RPMI8226 (cell line): ENCODE data around the gene CEND1.
"Not testable (repeated sequence)": the region's sequence is repeated elsewhere in the genome, so short reads cannot be mapped to it uniquely, and the experiment has no call there.

Experiments used
- DNase-seq: peaks from one replicate; pipeline ENCODE4 v3.0.0-alpha.2; 2015

Gene CEND1

DNA sequence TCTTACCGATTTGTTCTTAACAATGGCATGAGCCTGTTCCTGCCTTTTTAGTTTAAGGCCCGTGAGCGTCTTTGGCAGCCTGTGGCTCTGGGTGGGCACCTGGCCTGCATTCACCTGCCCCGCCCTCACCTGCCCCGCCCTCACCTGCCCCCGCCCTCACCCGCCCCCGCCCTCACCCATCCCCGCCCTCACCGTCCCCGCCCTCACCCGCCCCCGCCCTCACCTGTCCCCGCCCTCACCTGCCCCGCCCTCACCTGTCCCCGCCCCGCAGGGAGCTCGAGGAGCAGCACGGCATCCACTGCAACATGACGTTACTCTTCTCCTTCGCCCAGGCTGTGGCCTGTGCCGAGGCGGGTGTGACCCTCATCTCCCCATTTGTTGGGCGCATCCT lies 26.8 kb downstream of the CEND1 start:
- DNase-seq = no peak

DNA sequence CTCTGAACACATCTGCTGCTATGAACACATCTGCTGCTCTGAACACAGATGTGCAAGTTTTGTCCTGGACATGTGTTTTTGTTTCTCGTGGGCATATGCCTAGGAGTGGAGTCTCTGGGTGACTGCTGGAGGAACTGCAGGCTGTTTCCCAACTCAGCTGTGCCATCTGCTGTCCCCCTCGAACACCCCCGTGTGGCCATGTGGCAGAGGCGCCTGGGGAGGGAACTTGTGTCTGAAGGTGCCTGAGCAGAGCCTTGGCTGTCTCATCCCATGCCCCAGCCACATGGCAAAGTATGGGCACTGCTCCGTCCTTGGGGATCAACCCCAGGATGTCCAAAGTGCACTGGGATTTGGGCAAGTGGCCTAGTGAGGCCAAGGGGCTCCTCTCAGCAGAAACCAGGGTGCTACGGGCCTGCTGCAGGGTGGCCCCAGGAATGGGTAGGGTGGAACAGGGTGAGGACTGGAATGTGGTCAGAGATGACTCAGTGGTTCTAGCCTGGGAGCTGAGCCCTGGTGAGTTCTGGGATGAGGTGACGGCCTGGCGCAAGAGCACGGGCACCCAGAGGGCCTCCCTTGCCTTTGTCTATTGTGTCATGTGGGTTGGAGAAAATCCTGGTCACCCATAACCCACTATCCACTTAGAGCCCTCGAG lies 27.3 kb downstream of the CEND1 start:
- DNase-seq = peak; percentile 61

DNA sequence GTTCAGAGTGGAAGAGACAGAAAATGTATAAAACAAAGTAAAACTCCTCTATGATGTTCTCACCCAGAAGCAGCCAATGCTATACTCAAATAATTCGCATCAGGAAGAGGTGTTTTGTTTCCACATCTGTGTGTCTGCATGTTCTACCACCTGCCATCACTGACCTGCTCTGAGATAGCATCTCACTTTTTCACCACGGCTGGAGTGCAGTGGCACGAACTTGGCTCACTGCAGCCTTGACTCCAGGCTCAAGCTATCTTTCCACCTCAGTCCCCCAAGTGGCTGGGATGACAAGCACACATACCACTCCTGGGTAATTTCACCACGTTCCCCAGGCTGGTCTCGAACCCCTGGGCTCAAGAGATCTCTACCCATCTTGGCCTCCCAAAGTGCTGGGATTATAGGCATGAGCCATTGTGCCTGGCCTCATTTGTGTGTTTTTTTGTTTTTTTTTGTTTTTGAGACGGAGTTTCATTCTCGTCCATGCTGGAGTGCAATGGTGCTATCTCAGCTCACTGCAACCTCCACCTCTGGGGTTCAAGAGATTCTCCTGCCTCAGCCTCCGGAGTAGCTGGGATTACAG lies 28.3 kb downstream of the CEND1 start:
- DNase-seq = no peak

DNA sequence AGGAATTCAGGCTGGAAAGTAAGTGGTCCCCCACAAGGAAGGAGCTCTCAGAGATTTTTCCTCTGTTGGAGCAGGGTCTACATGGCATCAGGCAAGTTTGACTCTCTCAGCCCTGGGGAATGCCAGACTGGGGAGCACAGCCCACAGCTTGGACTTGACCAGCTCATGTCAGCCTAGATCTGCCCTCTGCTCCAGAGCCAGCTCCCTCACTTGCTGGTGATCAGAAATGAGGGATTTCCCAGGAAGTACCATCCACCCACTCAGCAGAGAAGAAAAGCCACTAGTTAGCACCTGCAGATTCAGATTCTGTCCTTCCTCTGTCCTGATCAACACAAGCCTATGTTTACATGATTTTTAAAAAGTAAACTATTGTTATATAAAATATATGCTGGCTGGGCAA lies 29.7 kb downstream of the CEND1 start:
- DNase-seq = no peak

DNA sequence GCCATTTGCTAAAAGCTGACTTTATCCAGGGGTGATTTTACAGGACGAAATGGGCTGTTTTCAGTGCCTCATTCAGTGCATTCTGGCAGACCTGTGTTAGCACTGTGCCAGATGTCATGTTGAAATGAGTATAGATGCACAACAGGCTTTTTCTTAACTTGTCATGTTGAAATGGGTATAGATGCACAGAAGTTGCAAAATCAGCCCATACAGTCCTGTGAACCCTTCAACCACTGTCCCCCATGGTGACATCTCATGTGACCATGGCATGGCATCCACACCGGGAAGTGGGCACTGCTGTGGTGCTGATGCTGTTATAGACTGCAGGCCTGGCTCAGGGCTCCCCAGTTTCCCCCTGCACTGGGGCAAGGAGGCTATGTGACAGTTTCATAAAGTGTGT lies 40.2 kb downstream of the CEND1 start:
- DNase-seq = no peak

DNA sequence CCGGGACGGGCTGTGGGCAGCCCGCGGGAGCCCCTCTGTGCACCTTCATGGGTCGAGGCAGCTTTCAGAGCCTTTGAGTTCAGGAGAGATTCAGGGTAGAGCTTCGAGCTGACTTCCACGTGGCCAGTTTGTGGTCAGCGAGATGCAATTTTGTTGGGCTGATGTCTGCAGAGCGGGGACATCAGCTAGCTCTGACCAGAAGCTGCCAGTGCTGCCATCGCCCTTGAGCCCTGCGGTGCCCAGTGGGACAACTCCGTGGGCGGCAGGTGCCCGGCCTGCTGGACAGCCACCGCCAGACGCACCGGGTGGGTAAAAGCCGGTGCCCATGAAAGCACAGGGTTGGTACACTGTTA lies 41.9 kb downstream of the CEND1 start:
- peak; percentile 29 for DNase-seq

DNA sequence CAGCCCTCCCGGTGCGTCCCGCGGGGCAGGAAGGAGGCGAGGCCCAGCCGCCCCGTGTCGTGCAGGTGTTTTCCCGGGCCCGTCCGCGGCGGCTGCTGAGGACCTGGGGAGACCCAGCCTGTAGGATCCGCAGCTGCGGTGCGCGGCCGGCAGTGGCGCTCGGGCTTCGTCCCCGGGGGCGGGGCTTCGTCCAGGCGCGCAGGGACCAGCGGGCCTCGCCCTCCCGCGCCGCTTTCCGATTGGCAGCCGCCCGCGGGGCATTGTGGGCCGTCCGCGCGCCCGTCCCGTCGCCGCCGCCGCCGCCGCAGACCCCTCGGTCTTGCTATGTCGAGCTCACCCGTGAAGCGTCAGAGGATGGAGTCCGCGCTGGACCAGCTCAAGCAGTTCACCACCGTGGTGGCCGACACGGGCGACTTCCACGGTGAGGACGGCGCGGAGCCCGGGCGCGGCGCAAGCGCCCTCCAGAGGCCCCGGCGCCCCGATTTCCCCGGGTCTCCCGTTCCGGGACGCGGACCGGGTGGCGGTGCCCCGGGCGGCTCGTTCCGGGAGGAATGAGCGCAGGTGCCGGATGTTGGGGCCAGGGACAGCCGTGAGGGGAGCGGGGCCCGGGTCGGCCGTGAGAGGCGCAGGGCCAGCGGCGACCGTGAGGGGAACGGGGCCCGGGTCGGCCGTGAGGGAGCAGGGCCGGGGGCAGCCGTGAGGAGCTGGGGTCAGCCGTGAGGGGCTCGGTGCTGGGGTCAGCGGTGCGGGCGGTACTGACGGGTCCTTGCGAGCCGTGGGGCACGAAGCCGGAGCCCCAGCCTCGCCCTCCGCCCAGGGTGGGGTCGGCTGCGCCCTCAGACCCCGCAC lies 42.5 kb downstream of the CEND1 start, which contains the start of gene TALDO1:
TALDO1 (plus strand) TSS at position 307 of the 849 bp plus-strand sequence; CDS start at position 325, 18 bp downstream.
- DNase-seq = peak; percentile 91

DNA sequence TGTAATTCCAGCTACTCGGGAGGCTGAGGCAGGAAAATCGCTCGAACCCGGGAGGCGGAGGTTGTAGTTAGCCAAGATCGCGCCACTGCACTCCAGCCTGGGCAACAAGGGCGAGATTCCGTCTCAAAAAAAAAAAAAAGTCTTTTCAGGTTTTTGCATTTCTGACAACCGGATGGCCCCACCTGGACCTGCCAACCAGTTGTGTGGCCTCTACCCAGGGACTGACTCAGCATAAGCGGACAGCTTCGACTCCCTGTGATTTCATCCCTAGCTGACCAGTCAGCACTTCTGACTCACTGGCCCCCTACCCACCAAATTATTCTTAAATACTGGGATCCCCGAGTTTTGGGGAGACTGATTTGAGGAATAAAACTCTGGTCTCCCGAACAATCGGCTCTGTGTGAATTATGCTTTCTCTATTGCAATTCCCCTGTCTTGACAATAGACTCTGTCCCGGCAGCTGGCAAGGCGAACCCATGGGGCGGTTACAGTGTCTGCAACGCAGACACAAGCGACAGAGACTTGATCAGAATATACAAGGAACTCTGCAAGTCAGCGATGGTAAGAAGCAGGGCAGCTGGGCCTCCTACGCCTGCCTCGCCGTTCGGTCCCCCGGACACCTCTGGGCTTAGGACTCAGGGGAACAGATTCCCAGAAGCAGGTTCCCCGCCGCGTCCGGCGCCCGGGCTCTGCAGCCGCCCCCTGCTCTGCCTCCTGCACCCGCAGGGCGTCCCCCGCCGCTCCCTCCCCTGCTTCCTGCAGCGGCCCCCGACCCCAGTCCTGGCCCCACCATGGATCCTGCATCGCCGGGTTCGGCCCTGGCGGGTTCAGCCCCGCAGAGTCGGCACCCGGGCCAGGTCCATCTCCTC lies 43.4 kb downstream of the CEND1 start:
- DNase-seq = peak; percentile 87

DNA sequence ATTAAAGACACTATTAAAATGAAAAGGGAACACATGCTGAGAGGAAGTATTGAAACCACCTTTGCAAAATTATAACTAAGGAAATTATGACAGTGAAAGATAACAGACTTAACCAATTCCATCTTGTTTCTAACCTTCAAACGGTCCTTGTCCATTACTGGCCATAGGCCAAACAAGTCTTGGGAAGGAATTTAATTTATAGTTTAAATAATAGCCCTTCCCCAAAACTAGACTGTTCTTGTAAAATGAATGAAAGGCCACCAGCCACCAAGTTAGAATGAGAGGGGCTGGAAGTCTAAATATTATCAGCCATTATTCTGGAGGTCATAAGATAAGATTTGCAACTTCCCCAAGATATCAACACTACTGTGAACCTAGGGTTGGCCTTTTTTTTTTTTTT lies 44.5 kb downstream of the CEND1 start:
- no peak for DNase-seq

DNA sequence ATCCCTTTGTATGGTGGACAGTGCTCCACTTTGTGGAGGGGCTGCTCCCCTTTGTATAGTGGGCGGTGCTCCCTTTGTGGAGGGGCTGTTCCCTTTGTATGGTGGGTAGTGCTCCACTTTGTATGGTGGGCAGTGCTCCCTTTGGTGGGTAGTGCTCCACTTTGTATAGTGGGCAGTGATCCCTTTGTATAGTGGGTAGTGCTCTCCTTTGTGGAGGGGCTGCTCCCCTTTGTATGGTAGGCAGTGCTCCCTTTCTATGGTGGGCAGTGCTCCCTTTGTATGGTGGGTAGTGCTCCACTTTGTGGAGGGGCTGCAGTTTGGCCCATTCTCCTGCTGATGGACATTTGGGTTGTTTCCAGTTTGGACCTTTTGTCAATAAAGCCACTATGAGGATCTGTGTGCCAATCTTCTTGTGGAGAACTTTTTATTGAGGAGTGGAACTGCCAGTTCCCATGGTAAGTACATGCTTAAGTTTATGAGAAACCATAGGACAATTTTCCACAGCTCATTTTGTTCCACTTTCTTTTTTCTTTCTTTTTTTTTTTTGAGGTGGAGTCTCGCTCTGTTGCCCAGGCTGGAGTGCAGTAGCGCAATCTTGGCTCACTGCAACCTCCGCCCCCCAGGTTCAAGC lies 47.2 kb downstream of the CEND1 start:
- DNase-seq = no peak

DNA sequence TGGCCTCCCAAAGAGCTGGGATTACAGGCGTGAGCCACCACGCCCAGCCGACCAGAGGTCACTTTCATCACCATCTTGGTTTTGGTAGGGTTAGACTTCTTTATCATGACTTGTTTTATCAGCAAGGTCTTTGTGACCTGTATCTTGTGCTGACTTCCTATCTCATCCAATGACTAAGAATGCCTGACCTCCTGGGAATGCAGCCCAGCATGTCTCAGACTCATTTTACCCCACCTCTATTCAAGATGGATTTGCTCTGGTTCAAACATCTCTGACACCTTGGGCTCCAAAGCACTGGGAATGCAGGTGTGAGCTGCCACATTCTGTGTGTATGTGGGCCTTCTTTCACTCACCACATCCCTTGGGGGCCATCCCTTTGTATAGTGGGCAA lies 47.7 kb downstream of the CEND1 start:
- DNase-seq = no peak

DNA sequence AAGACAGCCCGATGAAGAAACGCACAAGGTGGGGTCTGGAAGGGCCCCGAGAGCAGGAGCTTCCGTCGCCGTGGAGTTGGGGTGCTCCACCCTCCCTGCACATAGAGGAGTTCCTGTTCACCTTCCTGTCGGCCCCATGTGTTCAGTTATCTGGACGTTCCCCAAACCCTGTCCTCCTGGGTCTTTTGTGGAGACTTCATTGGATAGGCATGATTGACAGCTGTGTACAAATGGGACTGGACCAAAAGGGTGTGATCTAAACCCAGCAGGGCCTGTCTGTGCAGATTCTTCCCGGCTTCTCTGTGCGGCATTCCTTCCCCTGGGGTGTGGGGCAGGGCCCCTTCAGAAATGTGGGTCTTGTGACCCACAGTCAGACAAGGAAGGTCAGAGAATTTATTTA lies 52.0 kb downstream of the CEND1 start:
- not testable (repeated sequence) for DNase-seq

DNA sequence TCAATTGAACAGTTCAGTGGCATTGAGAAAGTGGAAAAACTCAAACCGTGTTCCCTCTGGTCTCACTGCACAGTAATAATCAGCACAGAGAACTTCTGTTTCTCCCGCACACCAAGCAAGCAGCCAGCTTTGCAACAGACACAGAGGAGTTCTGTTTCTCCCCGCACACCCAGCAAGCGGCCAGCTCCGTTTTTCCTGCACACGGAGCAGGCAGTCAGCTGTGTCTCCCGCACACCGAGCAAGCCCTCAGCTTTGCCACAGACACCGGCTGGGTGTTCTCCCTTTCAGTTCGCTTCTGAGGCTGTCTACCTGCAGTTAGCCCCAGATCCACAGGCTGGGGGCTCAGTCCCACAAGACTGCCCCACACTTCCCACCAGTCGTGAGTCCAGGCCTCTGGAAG lies 52.5 kb downstream of the CEND1 start:
- peak; percentile 11 for DNase-seq
